Stimulated activated CD8-positive, alpha-beta memory T cell treated with anti-CD3 and anti-CD28 coated beads, Interleukin-2, amount 100 ng/mL, for 48 hours (primary cell): ENCODE measurements around the gene RTEL1.
"Not testable (repeated sequence)": the region's sequence is repeated elsewhere in the genome, so short reads cannot be mapped to it uniquely, and the experiment has no call there.

Experiments used
- DNase-seq, 2 donors: peaks; one replicate each; pipeline ENCODE4 v3.0.0-alpha.2; 2020; ENCODE audit warnings: low read depth in 2 of 2

Gene RTEL1

GRCh38 chr20:63648895-63649589 is 9.1 kb upstream of the RTEL1 start:
- no peak for DNase-seq

GRCh38 chr20:63650486-63650885 is 7.6 kb upstream of the RTEL1 start:
- not testable (repeated sequence) for DNase-seq

GRCh38 chr20:63651942-63652191 is 6.2 kb upstream of the RTEL1 start:
- DNase-seq = no peak

GRCh38 chr20:63652192-63652980 is 5.7 kb upstream of the RTEL1 start:
- no peak for DNase-seq

GRCh38 chr20:63653041-63653973 is 4.8 kb upstream of the RTEL1 start, which contains the start of gene STMN3:
TSS of gene STMN3 (minus strand) at chr20:63653424. CDS start at chr20:63653345, 79 bp downstream.
- peak; percentile 60 to 63 for DNase-seq

- DNase-seq = no peak
Measured at GRCh38 chr20:63653974-63654668, 4.0 kb upstream of the RTEL1 start.

GRCh38 chr20:63655249-63655648 is 2.9 kb upstream of the RTEL1 start:
- DNase-seq = no peak

GRCh38 chr20:63656451-63656850 is 1.7 kb upstream of the RTEL1 start:
- DNase-seq = no peak

- DNase-seq = no peak
Measured at GRCh38 chr20:63657260-63657936, 714 bp upstream of the RTEL1 start.

- DNase-seq = no peak
Measured at GRCh38 chr20:63658749-63659187, 656 bp downstream of the RTEL1 start.

GRCh38 chr20:63659370-63659769 is 1.3 kb downstream of the RTEL1 start:
- DNase-seq = no peak

- DNase-seq = not testable (repeated sequence)
Measured at GRCh38 chr20:63660174-63660573, 2.1 kb downstream of the RTEL1 start.

- DNase-seq = no peak
Measured at GRCh38 chr20:63660622-63661021, 2.5 kb downstream of the RTEL1 start.

GRCh38 chr20:63661108-63661507 is 3.0 kb downstream of the RTEL1 start:
- DNase-seq = no peak

- no peak for DNase-seq
Measured at GRCh38 chr20:63661959-63662812, 4.1 kb downstream of the RTEL1 start.

- no peak for DNase-seq
Measured at GRCh38 chr20:63662813-63663189, 4.7 kb downstream of the RTEL1 start.

- DNase-seq = no peak
Measured at GRCh38 chr20:63663332-63664066, 5.4 kb downstream of the RTEL1 start.

- DNase-seq = no peak
Measured at GRCh38 chr20:63664143-63664851, 6.2 kb downstream of the RTEL1 start.
